Myocyte (in vitro differentiated cells): ENCODE data around the gene CLEC10A. TPM values are rescaled to one million over a fixed set of nuclear protein-coding genes. Genes with fewer than 3 reads are reported as not detected.
"Not testable (repeated sequence)": the region's sequence is repeated elsewhere in the genome, so short reads cannot be mapped to it uniquely, and the experiment has no call there.

ENCODE experiments used
- DNase-seq: peaks from one replicate; pipeline ENCODE4 v3.0.0-alpha.2; 2012; ENCODE audit warnings: low read depth
- total RNA-seq: library from RNA; depleted of rRNA; stranded (reverse); fragments of >200 nt; gene quantifications from 2 replicates; pipeline ENCODE4 v1.2.3, GENCODE V29; 2014

CLEC10A gene
- total RNA-seq, 1 donor from 2014 or later, result not detected

- no peak for DNase-seq
Observed at GRCh38 chr17:7077911-7078546, 2.0 kb downstream of the CLEC10A start.

- DNase-seq, result no peak
Observed at GRCh38 chr17:7074931-7075330, 5.1 kb downstream of the CLEC10A start.

- no peak for DNase-seq
Observed at GRCh38 chr17:7072406-7072805, 7.6 kb downstream of the CLEC10A start.

- no peak for DNase-seq
Observed at GRCh38 chr17:7070712-7071111, 9.3 kb downstream of the CLEC10A start.

- DNase-seq, result no peak
Observed at GRCh38 chr17:7068268-7068667, 11.8 kb downstream of the CLEC10A start.

GRCh38 chr17:7067198-7067597, 12.9 kb downstream of the CLEC10A start:
- DNase-seq, result no peak

GRCh38 chr17:7064261-7064660, 15.8 kb downstream of the CLEC10A start:
- DNase-seq, result peak; percentile 49

- DNase-seq, result peak; percentile 26
Observed at GRCh38 chr17:7063518-7064094, 16.4 kb downstream of the CLEC10A start.

- DNase-seq, result peak; percentile 65
Observed at GRCh38 chr17:7060165-7060891, 19.7 kb downstream of the CLEC10A start.

- no peak for DNase-seq
Observed at GRCh38 chr17:7058831-7059447, 21.1 kb downstream of the CLEC10A start.

GRCh38 chr17:7056386-7056785, 23.7 kb downstream of the CLEC10A start:
- peak; percentile 63 for DNase-seq

GRCh38 chr17:7050583-7050982, 29.5 kb downstream of the CLEC10A start:
- DNase-seq, result not testable (repeated sequence)

GRCh38 chr17:7048968-7049367, 31.1 kb downstream of the CLEC10A start:
- peak; percentile 57 for DNase-seq

GRCh38 chr17:7047566-7047965, 32.5 kb downstream of the CLEC10A start:
- DNase-seq, result no peak

GRCh38 chr17:7046725-7047397, 33.2 kb downstream of the CLEC10A start:
- not testable (repeated sequence) for DNase-seq

GRCh38 chr17:7046127-7046724, 33.8 kb downstream of the CLEC10A start:
- DNase-seq, result no peak

- DNase-seq, result peak; percentile 79
Observed at GRCh38 chr17:7045492-7046126, 34.4 kb downstream of the CLEC10A start.

GRCh38 chr17:7043497-7044198, 36.4 kb downstream of the CLEC10A start, which contains the start of gene SLC16A11:
TSS of gene SLC16A11 (minus strand) at chr17:7044092. CDS start at chr17:7043513, 579 bp downstream.
- DNase-seq, result peak; percentile 43

- DNase-seq, result no peak
Observed at GRCh38 chr17:7043182-7043496, 36.9 kb downstream of the CLEC10A start.
